ENCODE measurements around the gene TRPM7. TPM values are rescaled to one million over a fixed set of nuclear protein-coding genes. Genes with fewer than 3 reads are reported as not detected.

The TRPM7 gene
- total RNA-seq, 1 experiment from 2014 or later, result 39.3 TPM

Other genes starting within 250 kb of the TRPM7 start
- gene USP50, start 140.1 kb downstream of the TRPM7 start, total RNA-seq (2014; rRNA removed; shearing (Covaris generic)), result not detected in 2 replicates
- 39.1 and 39.3 TPM in 2 replicates for gene SPPL2A, start 78.9 kb upstream of the TRPM7 start, total RNA-seq (2014; rRNA removed; shearing (Covaris generic))
- gene AP4E1, start 221.9 kb upstream of the TRPM7 start, total RNA-seq (2014; rRNA removed; shearing (Covaris generic)), result 9.8 and 11.4 TPM in 2 replicates

Data from SJCRH30 (cell line).